HT-29 (cell line): ENCODE data around the gene TSHR. TPM values are rescaled to one million over a fixed set of nuclear protein-coding genes. Genes with fewer than 3 reads are reported as not detected.

Experiments used
- DNase-seq: peaks from one replicate; pipeline ENCODE4 v3.0.0-alpha.2; 2015; ENCODE audit warnings: low spot score
- total RNA-seq: library from RNA; depleted of rRNA; stranded (reverse); fragments of >200 nt; shearing (Covaris generic); gene quantifications from 2 replicates; pipeline ENCODE4 v1.2.3, GENCODE V29; 2014

TSHR gene
- total RNA-seq, 1 experiment from 2014 or later: not detected

DNA sequence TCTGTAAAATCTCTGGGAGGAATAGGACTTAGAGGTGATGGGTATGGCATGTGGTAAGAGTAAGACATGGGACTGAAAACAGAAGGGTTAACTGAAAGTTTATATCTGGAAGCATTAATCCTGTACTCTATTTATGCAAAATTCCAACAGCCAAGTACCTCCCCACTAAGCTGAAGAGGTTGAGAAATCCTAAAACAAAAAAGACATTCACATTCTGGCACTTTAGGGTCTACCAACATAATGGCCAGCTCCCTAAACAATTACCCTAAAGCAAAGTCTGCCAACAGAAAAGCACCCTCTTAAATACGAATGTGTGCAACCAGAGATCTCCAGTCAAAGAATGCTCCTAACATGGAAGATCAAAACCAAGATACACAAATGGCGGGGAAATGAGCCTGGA is 178.0 kb downstream of the TSHR start:
- no peak for DNase-seq

DNA sequence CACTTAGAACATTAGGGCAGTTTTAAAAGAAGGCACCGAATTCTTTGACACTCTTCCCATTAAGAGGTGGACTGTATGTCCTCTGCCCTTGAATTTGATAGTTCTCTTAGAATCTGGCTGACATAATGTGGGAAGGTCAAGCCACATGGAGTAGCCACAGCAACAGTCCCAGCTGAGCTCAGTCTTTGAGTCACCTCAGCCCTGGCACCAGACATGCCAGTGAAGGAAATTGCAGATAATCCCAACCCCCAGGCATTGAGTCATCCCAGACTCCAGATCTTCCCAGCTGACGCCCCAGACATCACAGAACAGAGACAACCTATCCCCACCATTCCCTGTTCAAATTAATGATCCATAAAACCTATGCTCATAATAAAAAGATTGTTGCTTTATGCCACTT is 181.9 kb downstream of the TSHR start:
- DNase-seq: no peak

GRCh38 chr14:81138429-81138828 is 183.0 kb downstream of the TSHR start:
- no peak for DNase-seq

DNA sequence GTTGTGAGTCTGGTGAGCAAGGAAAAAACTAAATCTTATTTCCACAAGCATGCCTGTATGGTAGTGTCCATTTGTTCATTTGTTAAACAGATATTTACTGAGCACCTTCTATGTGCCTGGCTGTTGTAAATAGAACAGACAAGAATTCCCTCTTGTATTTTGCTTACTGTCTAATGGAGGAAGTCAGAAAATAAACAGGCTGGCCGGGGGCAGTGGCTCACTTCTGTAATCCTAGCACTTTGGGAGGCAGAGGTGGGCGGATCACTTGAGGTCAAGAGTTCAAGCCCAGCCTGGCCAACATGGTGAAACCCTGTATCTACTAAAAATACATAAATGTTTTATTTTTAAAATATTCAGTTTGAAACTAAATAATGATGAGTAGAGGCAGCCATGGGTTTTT is 186.0 kb downstream of the TSHR start:
- no peak for DNase-seq

GRCh38 chr14:81143793-81144192 is 188.4 kb downstream of the TSHR start:
- DNase-seq: no peak

GRCh38 chr14:81144824-81145603 is 189.6 kb downstream of the TSHR start:
- DNase-seq: no peak

- DNase-seq: no peak
Measured at GRCh38 chr14:81147140-81147897, 191.9 kb downstream of the TSHR start.

DNA sequence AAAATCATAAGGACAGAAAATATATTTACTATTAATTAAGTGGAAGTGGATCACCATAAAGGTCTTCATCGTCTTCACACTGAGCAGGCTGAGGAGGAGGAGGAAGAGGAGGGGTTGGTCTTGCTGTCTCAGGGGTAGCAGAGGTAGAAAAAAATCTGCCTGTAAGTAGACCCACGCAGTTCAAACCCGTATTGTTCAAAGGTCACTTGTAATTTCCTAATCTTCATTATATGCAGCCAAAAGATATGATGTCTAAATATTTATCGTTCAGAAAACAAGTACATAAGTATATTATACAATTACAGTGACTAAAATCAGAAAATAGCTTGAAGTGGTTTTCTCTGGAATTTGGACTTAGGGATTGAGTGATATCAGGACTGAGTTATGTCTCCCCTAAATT is 193.2 kb downstream of the TSHR start:
- no peak for DNase-seq

- no peak for DNase-seq
Measured at GRCh38 chr14:81153187-81153586, 197.8 kb downstream of the TSHR start.

- no peak for DNase-seq
Measured at GRCh38 chr14:81157431-81157830, 202.0 kb downstream of the TSHR start.

DNA sequence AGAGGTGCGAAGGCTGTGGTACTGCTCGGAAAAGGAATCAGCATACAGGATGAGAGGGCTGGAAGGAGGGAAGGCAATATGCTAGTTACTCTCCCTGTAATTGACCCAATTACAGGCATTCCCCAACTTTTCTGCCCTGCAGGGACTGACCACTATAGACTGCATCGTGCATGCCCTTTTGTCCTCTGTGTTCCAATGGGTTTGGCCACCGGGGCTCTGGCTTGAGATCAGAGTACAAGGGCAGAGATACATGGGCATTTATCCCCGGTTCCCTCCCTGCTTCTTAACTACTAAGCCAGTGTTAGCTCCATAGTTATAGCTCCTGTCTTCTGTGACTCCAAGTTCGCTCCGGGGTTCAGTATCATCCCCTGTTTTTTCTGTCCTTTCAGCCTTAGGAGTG is 205.7 kb downstream of the TSHR start:
- DNase-seq: no peak

- no peak for DNase-seq
Measured at GRCh38 chr14:81161749-81162148, 206.3 kb downstream of the TSHR start.

GRCh38 chr14:81162941-81163340 is 207.5 kb downstream of the TSHR start:
- no peak for DNase-seq

DNA sequence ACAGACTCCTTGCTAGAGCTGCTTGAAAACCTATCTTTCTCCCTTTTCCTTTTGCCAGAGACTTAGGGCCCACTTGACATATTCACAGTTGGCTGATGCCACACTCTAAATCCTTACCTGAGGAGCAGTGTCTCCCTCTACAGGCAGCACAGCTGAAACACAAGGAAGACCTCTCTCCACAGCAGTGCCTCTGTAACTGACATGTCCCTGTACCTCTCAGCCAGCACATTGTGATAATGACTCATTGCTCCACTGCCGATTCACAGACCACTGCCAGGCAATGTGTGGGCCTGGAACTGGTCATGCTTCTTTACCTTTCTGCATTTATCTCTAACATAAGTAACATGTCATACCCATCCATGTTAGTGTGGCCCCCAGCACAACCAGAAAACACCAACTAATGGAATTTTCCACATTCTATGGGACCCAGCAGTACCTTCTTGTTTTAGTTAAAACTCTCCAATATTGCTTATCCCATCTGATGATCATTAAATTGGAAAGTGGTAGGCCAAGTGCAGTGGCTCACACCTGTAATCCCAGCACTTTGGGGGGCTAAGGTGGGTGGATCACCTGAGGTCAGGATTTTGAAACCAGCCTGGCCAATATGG is 208.8 kb downstream of the TSHR start:
- peak; percentile 61 for DNase-seq

DNA sequence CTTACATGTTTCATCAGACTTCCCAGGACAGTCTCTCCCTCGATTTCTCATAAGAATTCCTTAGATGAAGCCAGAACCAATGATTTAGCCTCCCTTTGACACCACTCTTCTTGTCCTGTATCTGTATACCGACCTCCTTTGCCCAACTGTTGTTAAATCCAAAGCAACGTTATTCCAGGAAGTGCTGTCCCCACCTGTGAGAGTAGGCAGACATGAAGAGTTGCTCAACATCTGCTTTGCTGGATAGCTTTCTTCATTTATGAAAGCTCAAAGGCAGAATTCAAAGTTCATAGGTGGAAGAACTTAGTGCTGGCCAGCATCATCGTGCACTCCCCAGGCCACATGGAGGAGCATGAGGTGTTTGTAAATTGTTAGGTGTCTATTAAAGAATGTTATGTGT is 209.8 kb downstream of the TSHR start:
- no peak for DNase-seq

- no peak for DNase-seq
Measured at GRCh38 chr14:81166121-81166520, 210.7 kb downstream of the TSHR start.

- no peak for DNase-seq
Measured at GRCh38 chr14:81169267-81169666, 213.8 kb downstream of the TSHR start.

- peak; percentile 8 for DNase-seq
Measured at GRCh38 chr14:81169711-81170103, 214.3 kb downstream of the TSHR start.

DNA sequence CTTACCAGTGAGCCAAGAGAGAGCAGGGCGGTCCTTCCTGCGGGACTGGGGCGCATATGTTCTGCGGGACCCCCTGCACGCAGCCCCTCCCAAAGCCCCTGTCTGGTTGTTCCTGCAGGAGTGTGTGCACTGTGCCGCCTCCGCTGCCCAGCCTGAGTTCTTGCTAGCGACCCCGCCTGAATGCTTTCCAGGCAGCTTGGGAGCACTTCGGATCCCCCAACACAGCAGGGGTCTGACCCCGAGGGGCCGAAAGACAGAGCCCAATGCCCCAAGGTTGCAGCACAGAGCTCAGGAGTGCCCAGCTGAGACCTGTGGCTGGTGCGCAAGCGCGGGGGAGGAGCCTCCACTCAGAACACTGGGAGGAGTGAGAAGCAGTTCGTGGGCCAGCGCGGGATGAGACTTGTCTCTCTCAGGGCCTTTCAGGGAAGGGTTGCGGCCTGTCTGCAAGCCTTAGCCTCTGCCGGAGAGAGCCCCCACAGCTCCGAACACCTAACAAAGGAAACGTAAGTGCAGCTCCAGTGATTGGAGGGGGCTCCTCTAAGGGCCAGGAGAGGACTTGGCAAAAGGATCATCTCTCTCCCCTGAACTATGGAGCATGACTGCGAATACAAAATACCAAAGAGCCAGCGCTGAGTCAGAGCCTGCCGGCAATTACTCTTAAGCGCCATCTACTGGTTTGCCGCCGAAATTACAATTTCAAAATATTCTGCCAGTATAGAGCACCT is 214.8 kb downstream of the TSHR start:
- peak; percentile 78 for DNase-seq

GRCh38 chr14:81170829-81171195 is 215.4 kb downstream of the TSHR start:
- peak; percentile 1 for DNase-seq

DNA sequence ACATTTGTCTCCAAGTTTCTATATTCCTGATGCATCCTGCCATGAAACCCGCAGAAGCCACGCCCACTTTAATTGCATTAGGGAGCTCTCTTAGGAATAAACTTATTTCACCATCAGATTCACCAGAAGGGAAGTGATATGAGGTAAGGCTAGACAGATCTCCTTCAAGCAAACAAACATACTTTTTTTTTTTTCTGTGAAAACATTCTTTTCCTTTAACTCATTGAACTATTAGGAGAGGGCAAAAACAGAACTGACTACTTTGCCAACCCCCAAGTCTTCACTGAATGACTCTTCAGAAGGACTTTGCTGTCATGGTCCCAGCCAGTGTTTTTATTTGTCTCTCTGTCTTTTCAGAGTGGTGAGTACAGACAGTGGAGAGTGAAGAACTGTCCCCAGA is 216.9 kb downstream of the TSHR start:
- no peak for DNase-seq

GRCh38 chr14:81172881-81173280 is 217.5 kb downstream of the TSHR start:
- no peak for DNase-seq
